ENCODE data around the gene MXRA7.
A peak's percentile ranks its signal among the peaks of the same experiment; 100 is the strongest.
"Not testable (repeated sequence)": the region's sequence is repeated elsewhere in the genome, so short reads cannot be mapped to it uniquely, and the experiment has no call there.

The MXRA7 gene

DNA sequence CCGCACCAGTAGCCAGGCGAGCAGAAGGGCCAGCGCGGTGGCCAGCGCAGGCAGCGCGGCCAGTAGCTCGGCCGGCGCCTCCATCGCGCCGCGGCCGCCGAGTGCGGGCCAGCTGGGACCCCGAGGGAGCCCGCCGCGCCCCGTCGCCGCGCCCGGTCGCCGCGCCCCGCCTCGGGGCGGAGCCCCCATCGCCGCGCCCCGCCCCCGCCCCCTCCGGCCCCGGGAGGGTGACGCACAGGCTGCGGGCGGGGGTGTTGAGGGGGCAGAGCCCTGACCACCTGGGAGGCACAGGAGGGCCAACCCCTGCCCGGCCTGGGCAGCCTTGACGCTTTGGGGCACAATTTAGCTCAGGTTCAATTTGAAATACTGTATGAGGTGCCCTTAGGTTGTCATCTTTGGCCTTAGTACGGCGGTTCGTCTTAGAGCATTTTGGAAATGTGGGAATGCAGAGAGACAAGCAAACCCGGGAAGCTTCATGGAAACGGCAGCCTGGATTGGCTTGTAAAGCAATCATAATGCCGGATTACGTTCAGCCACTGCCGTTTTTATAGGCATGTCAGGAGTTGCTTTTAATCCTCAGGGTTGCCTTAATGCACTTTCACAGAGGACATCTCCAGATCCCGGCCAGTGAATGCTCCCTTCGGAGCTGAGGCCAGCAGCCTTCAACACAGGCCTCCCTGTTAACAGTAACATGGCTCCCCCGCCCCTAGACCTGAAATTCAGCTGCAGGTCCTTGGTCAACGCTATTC lies at the start of gene MXRA7:
MXRA7 (minus strand) TSS at position 103 of the 749 bp plus-strand sequence; CDS start at position 84, 19 bp downstream.
- peak; percentile 58 for DNase-seq

GRCh38 chr17:76758570-76758969 lies 47.8 kb upstream of the MXRA7 start:
- DNase-seq, result no peak

DNA sequence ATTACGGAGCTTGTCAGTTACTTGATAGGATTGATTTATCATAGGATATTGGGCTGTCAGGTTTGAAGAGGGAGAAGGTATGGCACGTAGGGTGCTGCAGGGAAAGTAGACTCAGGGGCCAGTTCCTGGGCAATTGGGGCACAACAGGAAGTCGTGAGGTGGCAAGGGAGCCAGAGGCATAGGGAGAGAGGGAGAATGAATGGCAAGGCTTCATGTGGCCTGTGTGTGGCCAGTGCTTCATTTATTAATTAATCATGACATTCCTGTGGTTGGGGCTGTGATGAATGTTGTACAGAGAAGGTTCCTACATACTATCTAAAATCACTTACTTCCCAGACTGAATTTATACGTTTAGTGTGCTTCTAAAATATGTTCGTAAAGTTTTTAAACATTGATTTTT lies 46.5 kb upstream of the MXRA7 start:
- DNase-seq, result no peak

- no peak for DNase-seq
Observed at GRCh38 chr17:76755285-76755684, 44.5 kb upstream of the MXRA7 start.

DNA sequence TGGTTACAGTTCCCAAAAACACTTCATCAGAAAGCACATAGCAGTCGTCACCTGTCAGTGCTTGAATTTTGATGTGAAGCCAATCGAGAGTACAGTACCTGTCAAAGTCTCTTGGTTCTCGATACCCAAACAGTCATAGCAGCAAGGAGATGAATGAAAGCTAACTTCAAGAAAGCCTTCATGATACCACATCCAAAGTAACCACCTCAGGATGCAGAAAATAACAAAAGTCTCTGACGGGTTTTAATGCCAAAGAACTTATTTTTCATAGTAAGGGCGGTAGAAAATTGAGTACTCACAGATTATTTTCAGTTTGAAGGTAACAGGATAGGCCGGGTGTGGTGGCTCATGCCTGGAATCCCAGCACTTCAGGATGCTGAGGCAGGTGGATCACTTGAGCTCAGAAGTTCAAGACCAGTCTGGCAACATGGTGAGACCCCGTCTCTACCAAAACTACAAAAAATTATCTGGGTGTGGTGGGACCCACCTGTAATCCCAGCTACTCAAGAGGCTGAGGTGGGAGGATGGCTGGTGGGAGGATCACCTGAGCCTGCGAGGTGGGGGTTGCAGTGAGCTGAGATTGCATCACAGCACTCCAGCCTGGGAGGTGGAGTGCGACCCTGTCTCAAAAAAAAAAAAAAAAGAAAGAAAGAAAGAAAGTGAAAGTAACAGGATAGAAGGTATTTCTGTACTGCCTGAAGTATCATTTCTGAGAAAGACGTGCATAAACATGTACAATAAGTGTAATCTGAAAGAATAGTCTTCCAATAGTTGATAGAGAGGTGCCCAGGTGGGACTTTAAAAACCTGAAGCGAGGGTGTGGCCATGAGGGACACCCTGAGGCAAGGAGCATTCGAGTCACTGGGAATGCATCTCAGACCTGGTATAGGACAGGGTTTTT lies 42.5 kb upstream of the MXRA7 start:
- peak; percentile 38 for DNase-seq

DNA sequence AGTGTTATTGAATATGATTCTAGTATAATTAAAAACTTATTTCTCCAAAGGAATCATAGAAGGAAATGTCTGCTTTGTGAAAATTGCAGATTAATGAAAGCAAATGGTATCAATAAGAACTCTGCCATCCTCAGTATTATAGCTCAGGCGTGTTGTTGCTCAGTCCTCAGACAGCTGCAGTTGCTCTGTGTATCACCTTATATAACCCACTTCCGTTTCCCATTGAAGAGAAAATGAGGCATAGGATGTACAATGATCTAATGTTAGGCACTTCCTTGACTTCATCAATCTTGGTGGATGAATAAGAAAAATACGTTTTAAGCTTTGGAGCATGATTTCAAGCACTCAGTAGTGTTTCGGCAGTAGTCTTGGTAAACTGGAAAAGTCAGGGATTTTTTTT lies 41.2 kb upstream of the MXRA7 start:
- DNase-seq, result no peak

- DNase-seq, result no peak
Observed at GRCh38 chr17:76751416-76751993, 40.7 kb upstream of the MXRA7 start.

GRCh38 chr17:76748657-76749056 lies 37.9 kb upstream of the MXRA7 start:
- no peak for DNase-seq

DNA sequence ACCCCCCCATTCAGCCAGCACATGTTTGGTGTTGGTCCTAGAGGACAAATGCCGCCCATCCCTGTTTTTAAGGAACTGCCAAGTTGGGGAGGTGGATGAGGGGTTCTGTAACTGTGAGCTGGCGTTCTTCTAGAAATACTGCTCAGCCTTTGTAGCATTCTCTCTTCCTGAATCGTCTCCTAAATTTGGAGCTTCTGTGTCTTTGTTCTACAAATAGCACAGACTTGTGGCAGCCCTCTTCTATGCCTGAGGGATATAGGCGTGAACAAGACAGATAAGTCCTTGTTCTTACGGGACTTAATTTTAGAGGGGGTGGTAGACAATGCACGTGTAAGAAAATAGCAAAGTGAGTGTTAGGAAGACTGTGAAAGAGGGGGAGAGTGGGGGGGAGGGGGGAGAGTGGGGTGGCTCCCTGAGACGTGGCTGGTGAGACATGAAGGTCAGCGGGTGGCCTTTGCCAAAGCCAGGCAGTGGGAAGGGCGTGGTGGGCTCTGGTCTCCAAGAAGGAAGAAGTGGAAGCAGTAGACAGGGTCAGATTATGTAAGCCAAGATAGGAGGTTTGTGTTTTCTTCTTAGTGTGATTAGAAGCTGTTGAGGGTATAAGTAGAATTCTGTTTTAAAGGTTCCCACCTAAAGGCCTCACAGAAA lies 37.1 kb upstream of the MXRA7 start:
- no peak for DNase-seq

- not testable (repeated sequence) for DNase-seq
Observed at GRCh38 chr17:76745785-76746184, 35.0 kb upstream of the MXRA7 start.

- DNase-seq, result no peak
Observed at GRCh38 chr17:76744747-76745146, 34.0 kb upstream of the MXRA7 start.

GRCh38 chr17:76742958-76743357 lies 32.2 kb upstream of the MXRA7 start:
- DNase-seq, result no peak

DNA sequence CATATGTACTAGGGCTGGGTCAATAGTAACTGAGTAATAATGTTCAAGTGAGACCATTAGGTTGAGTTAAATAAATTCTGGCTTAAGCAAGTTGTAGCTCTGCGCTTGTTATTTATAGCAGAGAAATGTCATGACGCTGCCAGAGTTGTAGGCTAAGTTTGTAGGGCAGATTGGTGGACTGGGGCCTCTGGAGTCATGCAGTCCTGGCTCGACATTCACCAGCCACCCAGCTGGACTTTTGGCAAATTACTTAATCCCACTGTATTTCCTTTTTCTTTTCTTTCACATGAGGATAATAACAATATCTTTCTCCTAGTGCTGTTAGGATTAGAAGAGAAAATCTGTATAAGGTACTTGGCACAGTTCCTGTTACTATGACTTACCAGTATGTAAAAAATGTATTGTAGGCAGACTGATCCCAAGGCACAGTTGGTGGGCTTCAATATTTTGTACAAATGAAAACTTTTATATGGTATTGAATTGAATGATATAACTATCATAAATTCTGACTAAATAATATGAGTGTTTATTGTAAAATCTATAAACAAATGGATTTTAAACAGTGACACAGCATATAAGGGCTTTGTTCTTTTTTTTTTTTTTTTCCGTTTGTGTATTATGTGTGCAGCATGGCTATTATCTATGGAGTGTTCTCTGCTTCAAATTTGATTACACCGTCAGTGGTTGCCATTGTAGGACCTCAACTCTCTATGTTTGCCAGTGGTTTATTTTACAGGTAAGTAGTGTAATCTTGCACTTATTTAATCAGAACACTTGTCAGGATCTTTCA lies 29.8 kb upstream of the MXRA7 start:
- DNase-seq, result no peak

- not testable (repeated sequence) for DNase-seq
Observed at GRCh38 chr17:76739568-76740115, 28.9 kb upstream of the MXRA7 start.

DNA sequence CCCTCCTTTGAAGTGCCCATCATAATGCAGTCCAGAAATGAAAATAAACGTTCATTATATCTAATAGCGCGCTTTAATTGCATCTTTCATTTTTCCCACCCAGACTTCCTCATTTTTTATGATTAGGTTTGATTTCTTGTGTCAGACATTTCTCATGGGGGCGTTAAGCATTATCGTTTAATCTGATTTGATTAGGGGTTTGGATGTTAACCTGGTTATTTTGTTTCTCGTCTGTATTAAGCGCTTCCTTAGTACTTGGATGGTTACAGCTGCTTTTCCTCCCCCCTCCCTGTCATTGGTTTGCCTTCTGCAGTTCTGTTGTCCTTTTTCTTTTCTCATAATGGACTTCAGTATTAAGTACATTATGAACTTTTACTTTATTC lies 27.7 kb upstream of the MXRA7 start:
- DNase-seq, result no peak

- peak; percentile 93 for DNase-seq
Observed at GRCh38 chr17:76737676-76738467, 27.1 kb upstream of the MXRA7 start, which contains the start of gene MFSD11. TSS of gene MFSD11 (plus strand) at chr17:76738119. CDS start at chr17:76738353, 234 bp downstream.

GRCh38 chr17:76737082-76737675 lies 26.4 kb upstream of the MXRA7 start, which contains the start of gene SRSF2:
TSS of gene SRSF2 (minus strand) at chr17:76737331. CDS start at chr17:76737160, 171 bp downstream.
- DNase-seq, result peak; percentile 98

- peak; percentile 70 for DNase-seq
Observed at GRCh38 chr17:76736349-76737081, 25.8 kb upstream of the MXRA7 start.

DNA sequence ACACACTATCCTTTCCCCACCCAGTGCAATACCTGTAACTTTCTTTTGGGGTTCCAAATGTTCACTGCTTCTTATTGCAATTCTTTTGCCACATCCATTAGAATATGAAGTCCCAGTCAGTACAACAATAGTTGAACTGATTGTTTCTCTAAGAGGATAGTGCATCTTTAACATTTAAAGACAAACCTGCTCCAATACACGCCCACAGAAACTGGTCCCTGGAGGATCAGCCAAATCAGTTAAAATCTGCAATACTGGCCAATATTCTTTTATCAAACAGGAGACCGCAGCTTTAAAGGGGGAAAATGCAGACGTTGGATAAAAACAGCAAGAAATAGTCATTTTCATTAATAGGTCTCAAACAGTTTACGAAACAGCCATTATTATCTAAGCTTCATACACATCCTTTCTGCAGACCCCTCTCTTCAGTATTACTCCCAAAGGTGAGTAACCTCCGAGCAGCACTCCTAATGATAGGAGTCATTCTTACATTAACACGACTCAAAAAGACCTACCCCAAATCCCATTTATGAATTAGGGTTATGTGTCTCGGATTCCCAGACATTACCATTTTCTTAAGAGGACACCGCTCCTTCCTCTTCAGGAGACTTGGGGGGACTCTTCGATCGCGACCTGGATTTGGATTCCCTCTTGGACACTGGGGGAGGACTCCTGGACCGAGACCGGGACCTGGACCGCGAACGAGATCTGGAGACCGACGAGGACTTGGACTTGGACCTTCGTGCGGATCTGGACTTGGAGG lies 25.0 kb upstream of the MXRA7 start:
- no peak for DNase-seq

Data from activated naive CD4-positive, alpha-beta T cell treated with anti-CD3 and anti-CD28 coated beads, Interleukin-2, amount 50 U/mL, for 16 hours (primary cell).